Measurements from ENCODE around the gene TRERF1.

Gene TRERF1

DNA sequence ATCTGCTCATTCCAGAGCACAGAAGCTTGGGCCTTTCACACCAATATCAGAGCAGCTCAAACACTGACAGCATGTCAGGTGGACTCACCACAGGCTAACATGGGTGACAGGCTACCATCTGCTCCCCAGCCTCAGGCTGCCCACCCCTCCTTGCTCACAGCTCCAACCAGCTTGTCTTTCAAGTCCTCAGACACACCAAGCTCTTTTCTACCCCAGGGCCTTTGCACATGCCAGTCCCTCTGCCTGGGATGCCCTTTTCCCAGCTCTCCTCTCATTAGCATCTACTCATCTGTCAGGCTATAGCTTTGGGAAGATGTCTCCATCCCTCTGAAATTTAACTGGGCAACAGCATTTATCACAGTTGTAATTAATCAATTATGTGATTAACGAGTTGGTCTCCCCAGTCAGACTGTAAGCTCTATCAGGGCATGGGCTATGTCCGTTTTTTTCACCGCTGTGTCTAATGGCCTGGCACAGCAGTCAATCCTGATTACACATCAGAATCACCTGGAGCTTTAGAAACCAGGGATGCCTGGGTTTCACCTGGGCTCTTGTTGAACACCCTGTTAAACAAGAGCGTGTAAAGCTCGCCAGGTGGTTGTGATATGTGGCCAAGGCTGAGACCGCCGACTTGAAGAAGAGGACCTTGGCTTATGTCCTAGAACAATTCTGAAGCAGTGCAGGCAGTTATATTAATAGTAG, 145.1 kb downstream of the TRERF1 start:
- H3K36me3 Mint-ChIP-seq (ENCODE audit: low read depth), result peaks cover 9% of the 10 kb centered on the region
- H3K27me3 Mint-ChIP-seq (ENCODE audit: low read depth), result no peaks in the 10 kb centered on the region
- H3K9me3 Mint-ChIP-seq, result no peaks in the 10 kb centered on the region
- no peak overlapping the region for H3K27ac Mint-ChIP-seq
- no peak overlapping the region for H3K4me3 Mint-ChIP-seq
- peaks cover 17% of the 10 kb centered on the region for H3K4me1 Mint-ChIP-seq (ENCODE audit: low read depth)

DNA sequence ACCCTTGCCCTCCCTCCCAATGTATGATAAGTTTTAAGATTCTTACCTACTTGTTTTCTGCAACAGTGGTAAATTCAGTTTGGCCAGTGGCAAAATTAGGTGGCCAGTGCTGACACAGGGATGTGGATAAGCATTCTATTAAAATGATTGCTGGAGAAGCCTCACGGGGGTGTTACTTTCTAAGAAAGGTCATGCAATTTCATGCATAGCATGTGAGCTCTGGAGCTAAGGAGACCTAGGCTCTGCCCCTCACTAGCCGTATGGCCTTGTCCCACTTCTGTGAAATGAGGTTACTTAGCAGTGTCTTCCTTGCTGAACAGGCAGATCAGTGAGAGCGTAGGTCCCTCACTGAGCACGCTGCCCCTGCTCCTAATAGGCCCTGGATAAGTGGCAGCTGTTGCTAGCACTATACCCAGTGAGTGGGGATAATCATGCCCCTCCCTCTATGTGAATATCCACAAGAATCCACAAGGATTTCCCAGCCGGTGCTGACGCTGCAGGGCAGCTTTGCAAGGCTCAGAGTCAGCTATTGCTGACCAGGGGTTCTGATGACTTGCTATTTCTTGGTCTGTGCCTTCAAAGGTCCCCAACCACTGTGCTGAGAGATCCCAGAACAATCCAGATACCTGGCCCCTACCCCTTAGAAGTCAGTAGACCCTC, 147.5 kb downstream of the TRERF1 start:
- H3K27ac Mint-ChIP-seq, result no peak overlapping the region
- H3K9me3 Mint-ChIP-seq, result no peaks in the 10 kb centered on the region
- peaks cover 10% of the 10 kb centered on the region for H3K4me1 Mint-ChIP-seq (ENCODE audit: low read depth)
- H3K36me3 Mint-ChIP-seq (ENCODE audit: low read depth), result peaks cover 12% of the 10 kb centered on the region
- H3K27me3 Mint-ChIP-seq (ENCODE audit: low read depth), result no peaks in the 10 kb centered on the region
- H3K4me3 Mint-ChIP-seq, result no peak overlapping the region

DNA sequence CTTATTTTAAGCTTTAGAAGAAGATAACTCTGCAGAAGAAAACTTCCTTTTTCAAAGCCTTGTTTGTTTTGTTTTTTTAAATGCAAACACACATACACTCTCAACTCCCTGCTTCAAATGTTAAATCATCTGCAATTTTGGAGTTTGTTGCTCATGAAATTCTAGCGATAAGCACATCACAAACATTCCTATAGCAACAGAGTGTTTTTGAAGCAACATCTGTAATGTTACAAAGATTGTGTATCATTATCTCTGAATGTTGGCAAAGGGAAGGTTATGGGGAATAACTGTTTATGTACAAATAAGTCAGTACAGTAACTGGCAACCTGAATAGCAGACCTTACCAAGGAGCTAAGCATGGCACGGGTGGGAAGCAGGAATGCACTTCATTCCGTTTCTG, 149.3 kb downstream of the TRERF1 start:
- H3K27ac Mint-ChIP-seq, result no peak overlapping the region
- no peaks in the 10 kb centered on the region for H3K27me3 Mint-ChIP-seq (ENCODE audit: low read depth)
- H3K36me3 Mint-ChIP-seq (ENCODE audit: low read depth), result peaks cover 17% of the 10 kb centered on the region
- H3K4me1 Mint-ChIP-seq (ENCODE audit: low read depth), result peaks cover 8% of the 10 kb centered on the region
- no peaks in the 10 kb centered on the region for H3K9me3 Mint-ChIP-seq
- no peak overlapping the region for H3K4me3 Mint-ChIP-seq

DNA sequence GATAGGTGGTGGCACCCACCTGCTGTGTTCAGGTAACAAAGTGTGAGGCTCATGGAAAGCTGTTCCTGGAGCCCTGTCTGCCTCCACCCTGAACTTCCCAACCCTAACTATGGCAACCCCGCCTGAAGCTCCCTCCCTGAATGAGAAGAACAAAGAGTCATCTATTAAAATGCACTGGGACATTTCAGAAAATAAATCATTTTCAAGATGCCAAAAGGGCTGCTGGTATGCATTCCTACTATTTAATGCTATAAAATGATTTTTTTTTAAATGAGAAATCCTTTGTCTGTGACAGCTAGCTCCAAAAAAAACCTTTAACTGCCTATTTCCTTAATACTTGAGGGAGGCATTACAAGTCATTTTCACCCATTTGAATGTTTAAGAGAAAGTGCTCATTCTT, 149.7 kb downstream of the TRERF1 start:
- H3K4me3 Mint-ChIP-seq, result no peak overlapping the region
- H3K9me3 Mint-ChIP-seq, result no peaks in the 10 kb centered on the region
- no peaks in the 10 kb centered on the region for H3K27me3 Mint-ChIP-seq (ENCODE audit: low read depth)
- peaks cover 10% of the 10 kb centered on the region for H3K4me1 Mint-ChIP-seq (ENCODE audit: low read depth)
- peaks cover 21% of the 10 kb centered on the region for H3K36me3 Mint-ChIP-seq (ENCODE audit: low read depth)
- no peak overlapping the region for H3K27ac Mint-ChIP-seq

DNA sequence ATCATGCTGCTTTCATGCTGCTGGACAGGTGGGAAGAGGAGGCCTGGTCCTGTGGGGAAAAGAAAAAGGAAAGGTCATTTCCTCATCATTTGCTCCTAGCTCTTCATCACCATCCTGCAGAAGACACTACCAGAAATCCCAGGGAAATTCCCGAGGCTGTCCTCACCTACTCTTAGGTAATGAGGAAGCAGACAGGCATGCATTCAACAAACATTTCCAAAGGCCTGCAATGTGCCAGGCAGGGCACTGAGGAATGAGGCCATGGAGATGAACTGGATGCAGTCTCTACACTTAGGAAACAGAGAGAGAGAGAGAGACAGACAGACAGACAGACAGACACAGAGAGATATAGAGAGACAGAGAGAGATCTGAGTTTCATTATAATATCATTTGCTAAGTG, 151.0 kb downstream of the TRERF1 start:
- Mint-ChIP-seq H3K36me3 (ENCODE audit: low read depth) (peaks cover 28% of the 10 kb centered on the region), H3K27me3 (ENCODE audit: low read depth) (no peaks in the 10 kb centered on the region), H3K9me3 (no peaks in the 10 kb centered on the region), H3K27ac (no peak overlapping the region), H3K4me1 (ENCODE audit: low read depth) (peaks cover 21% of the 10 kb centered on the region), H3K4me3 (no peak overlapping the region)

DNA sequence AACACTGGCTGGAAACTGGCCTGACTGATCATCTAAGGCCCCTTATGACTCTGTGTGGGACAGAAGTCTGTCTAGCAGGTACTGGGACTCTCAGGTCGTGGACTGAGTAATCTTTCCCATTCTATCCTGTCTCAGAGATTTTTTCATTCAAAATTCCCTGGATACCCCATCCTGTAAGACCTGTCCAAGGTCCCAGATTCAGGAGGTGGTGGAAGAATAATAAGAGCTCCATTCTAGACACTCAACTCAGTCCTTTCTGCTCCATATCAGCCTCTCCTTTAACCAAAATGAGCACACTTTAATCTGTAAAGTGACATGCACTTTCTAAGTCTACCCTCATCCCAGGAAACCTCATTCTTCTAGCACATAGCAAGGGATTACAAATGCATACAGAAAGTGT, 151.5 kb downstream of the TRERF1 start:
- Mint-ChIP-seq H3K9me3 (no peaks in the 10 kb centered on the region), H3K27ac (no peak overlapping the region), H3K27me3 (ENCODE audit: low read depth) (no peaks in the 10 kb centered on the region), H3K4me3 (no peak overlapping the region), H3K4me1 (ENCODE audit: low read depth) (peaks cover 21% of the 10 kb centered on the region), H3K36me3 (ENCODE audit: low read depth) (peaks cover 28% of the 10 kb centered on the region)

DNA sequence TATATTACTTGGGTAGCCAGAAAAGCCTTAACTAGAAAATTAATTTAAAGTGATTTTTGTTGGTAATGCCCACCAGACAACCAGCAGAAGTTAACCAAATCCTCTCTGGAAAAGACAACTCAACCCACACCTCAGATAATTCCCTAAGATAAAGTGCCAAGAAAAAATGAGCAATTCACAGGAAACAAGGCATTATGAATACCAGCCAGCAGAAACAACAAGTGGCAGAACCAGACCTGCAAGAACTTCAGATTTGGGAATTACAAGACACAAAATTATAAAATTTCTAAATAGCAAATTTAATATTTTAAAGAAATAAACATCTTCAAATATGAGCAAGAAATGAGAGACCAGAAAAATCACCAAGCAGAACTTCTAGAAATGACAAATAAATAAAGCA, 154.1 kb downstream of the TRERF1 start:
- Mint-ChIP-seq H3K4me3 (no peak overlapping the region), H3K9me3 (no peaks in the 10 kb centered on the region), H3K4me1 (ENCODE audit: low read depth) (peaks cover 37% of the 10 kb centered on the region), H3K27ac (no peak overlapping the region), H3K27me3 (ENCODE audit: low read depth) (no peaks in the 10 kb centered on the region), H3K36me3 (ENCODE audit: low read depth) (peaks cover 35% of the 10 kb centered on the region)

DNA sequence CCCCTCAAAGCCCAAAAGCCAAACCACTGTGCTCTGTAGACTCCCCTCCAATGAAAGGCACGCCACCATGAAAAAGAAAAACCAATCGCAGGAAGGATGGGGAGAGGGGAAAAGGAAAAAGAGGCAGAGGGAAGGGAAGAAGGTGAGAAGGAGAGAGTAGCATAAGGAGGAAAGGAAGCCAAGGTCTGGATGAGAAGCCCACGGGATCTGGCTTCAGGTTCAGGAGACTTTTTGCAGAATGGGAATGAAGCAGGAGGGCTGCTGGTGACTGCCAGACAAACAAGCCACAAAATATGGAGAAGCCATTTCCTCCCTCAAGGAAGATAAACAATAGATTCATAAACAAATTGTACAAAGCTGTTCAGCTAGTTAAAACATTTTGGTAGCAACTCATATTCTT, 155.1 kb downstream of the TRERF1 start:
- Mint-ChIP-seq H3K9me3 (no peaks in the 10 kb centered on the region), H3K4me1 (ENCODE audit: low read depth) (peaks cover 41% of the 10 kb centered on the region), H3K27ac (no peak overlapping the region), H3K4me3 (no peak overlapping the region), H3K36me3 (ENCODE audit: low read depth) (peaks cover 35% of the 10 kb centered on the region), H3K27me3 (ENCODE audit: low read depth) (no peaks in the 10 kb centered on the region)

DNA sequence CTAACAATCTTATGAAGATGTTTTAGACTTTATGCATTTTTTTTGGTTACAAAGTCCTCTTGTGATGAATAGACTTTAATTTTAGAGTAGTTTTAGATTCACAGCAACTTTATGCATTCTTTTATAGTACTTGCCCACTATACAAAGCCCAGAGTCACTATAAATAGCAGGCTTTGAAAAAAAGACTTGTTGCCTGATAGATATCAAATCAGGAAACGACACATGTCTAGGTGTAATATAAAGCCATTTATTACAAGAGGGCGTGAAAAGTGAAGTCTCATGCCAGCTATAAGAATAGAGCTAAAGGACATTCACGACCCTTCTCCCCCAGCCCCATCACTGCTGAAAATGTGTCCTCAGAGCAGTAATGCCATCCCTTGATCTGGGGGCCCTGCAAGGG, 156.0 kb downstream of the TRERF1 start:
- Mint-ChIP-seq H3K36me3 (ENCODE audit: low read depth) (peaks cover 35% of the 10 kb centered on the region), H3K4me3 (no peak overlapping the region), H3K27me3 (ENCODE audit: low read depth) (no peaks in the 10 kb centered on the region), H3K4me1 (ENCODE audit: low read depth) (peaks cover 41% of the 10 kb centered on the region), H3K27ac (no peak overlapping the region), H3K9me3 (no peaks in the 10 kb centered on the region)

DNA sequence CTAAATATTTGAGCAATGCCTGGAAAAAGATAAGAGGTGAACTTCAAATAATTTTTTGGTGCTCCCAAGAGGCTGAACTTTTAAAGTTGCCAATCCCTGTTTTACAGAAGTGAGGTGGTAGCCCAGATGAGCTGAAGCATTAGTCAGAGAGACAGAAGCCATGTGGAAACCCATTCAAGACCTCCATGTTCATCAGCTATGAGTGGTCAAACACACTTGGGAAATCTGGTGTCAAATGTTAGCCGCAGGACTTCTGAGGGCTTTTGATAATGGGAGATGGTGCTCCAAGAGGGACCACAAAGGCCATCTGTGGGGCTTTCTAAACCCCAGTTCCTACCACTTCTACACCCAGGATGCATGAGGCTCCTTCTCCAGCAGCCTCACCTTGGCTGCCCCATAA, 156.5 kb downstream of the TRERF1 start:
- no peak overlapping the region for H3K4me3 Mint-ChIP-seq
- H3K36me3 Mint-ChIP-seq (ENCODE audit: low read depth), result peaks cover 37% of the 10 kb centered on the region
- no peaks in the 10 kb centered on the region for H3K27me3 Mint-ChIP-seq (ENCODE audit: low read depth)
- H3K9me3 Mint-ChIP-seq, result no peaks in the 10 kb centered on the region
- peaks cover 43% of the 10 kb centered on the region for H3K4me1 Mint-ChIP-seq (ENCODE audit: low read depth)
- H3K27ac Mint-ChIP-seq, result peak overlapping the region; percentile 26

DNA sequence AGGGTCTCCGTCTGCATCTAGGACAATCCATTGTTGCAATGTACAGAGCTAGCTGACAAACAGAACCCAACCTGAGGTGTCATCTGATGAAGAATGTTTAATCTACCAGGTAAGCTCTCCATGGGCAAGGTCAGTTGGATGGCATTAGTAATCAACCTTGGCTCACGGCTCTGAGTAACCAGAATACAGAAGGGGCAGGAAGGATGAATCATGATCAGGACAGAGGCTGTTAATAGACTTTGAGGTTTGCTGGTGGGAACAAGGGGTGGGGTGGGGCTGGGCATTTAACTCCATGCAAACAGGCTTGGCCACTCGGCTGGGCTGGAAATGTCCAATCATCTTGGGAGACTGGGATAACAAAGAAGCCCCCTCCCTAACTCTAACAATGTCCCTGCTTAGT, 157.0 kb downstream of the TRERF1 start:
- Mint-ChIP-seq H3K4me3 (no peak overlapping the region), H3K9me3 (no peaks in the 10 kb centered on the region), H3K4me1 (ENCODE audit: low read depth) (peaks cover 42% of the 10 kb centered on the region), H3K27me3 (ENCODE audit: low read depth) (no peaks in the 10 kb centered on the region), H3K36me3 (ENCODE audit: low read depth) (peaks cover 35% of the 10 kb centered on the region), H3K27ac (peak overlapping the region; percentile 43)

DNA sequence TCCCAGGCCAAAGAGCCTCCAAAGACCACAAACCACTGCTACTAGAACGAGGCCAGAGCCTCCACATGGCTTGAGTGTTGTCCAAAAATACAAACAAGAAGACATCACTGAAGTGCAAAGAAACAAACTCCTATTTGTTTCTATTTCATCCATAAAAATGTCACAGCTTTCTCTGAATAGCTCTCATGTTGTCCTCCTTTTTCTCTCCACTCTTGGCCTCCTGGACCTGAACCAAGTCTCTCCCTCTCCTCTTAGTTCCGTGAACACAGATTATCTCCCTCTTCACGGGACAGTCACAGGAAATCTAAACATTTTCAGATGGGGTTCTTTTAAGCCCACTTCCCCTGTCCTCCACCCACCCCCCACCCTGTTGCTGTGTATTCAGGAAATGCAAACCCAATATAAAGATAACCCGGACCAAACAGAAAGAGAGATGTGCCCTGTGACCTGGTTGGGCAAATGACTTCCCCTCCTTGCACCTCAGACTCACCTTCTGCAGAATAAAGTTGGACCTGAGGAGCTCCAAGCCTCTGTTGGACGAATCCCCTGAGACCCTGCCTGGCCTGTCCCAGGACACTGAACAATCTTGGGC, 158.2 kb downstream of the TRERF1 start:
- Mint-ChIP-seq H3K4me1 (ENCODE audit: low read depth) (peaks cover 44% of the 10 kb centered on the region), H3K9me3 (no peaks in the 10 kb centered on the region), H3K36me3 (ENCODE audit: low read depth) (peaks cover 31% of the 10 kb centered on the region), H3K27me3 (ENCODE audit: low read depth) (no peaks in the 10 kb centered on the region), H3K27ac (peak overlapping the region; percentile 84), H3K4me3 (peak overlapping the region; percentile 18)

DNA sequence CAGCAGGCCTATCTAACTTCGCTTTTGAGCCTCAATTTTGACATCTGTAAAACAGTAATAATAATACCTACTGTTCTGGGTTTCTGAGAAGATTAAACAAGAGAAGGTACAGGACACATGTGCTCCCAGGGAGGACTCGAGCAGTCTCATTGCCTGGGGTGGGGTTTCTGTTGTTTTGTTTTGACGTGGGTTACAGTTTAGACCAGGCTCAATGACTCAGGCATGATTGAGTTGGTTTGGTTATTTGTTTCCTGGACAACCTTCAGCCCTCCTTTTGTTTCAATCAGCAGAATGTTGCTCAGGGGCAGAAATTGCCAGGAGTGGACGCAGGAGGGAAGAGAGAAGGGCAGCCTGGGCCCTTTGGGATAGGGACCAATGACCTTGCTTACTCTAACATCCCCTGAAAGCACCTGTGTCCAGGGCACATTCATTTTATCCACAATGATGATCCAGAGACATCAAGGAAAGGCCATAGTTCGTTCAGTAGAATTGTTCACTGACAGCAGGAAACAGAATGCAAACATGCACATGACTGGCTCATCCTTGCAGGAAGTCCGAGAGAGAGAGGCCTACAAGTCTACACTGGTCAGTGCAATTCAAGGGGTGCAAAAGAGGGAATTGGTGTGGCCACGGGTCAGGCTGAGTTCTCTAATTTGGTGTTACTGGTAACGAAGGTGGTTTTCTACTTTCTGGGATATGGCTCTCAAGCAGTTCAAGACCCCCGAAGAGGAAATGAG, 159.6 kb downstream of the TRERF1 start:
- peaks cover 32% of the 10 kb centered on the region for H3K36me3 Mint-ChIP-seq (ENCODE audit: low read depth)
- no peak overlapping the region for H3K4me3 Mint-ChIP-seq
- peaks cover 7% of the 10 kb centered on the region for H3K9me3 Mint-ChIP-seq
- peaks cover 48% of the 10 kb centered on the region for H3K4me1 Mint-ChIP-seq (ENCODE audit: low read depth)
- no peaks in the 10 kb centered on the region for H3K27me3 Mint-ChIP-seq (ENCODE audit: low read depth)
- H3K27ac Mint-ChIP-seq, result peak overlapping the region; percentile 76

DNA sequence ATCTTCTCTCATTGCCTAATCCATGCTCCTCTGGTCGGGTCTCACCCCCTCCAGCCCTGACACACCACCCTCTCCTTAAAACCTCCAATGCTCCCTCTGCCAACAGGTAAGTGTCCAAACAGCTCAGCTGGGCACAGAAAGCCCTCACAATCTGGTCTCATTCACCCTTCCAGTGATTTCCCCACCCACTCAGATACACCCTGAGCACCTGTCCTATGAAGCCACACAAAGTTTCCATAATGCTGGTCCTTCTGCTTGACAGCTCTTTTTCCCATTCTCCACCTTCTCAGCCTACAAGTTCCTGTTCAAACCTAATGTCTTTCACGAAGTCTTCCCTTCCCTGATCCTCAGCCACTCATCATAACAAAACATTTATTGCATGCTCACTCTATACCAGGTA, 164.0 kb downstream of the TRERF1 start:
- Mint-ChIP-seq H3K4me1 (ENCODE audit: low read depth) (peaks cover 16% of the 10 kb centered on the region), H3K27me3 (ENCODE audit: low read depth) (no peaks in the 10 kb centered on the region), H3K27ac (no peak overlapping the region), H3K36me3 (ENCODE audit: low read depth) (peaks cover 19% of the 10 kb centered on the region), H3K4me3 (no peak overlapping the region), H3K9me3 (peaks cover 7% of the 10 kb centered on the region)

DNA sequence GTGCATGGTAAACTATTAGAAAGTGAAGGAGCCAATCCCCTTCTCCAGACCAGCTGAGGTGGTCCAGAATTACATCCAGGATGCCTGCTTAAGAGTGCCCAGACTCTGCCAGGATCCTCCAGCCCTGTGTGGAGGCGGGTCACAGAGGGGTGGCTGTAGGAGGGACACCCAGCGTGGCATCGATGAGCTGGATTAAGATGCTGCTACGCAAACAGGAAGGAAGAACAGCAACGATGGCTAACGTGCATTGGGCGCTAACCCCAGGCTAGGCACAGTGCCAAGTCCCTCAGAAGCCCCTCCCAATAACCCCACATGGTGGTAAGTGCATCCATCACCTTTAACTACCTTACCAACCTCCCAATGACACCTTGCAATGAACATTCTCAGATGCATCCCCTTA, 170.2 kb downstream of the TRERF1 start:
- peaks cover 12% of the 10 kb centered on the region for H3K36me3 Mint-ChIP-seq (ENCODE audit: low read depth)
- H3K4me1 Mint-ChIP-seq (ENCODE audit: low read depth), result peaks cover 33% of the 10 kb centered on the region
- H3K9me3 Mint-ChIP-seq, result no peaks in the 10 kb centered on the region
- H3K27me3 Mint-ChIP-seq (ENCODE audit: low read depth), result no peaks in the 10 kb centered on the region
- peak overlapping the region; percentile 6 for H3K27ac Mint-ChIP-seq
- H3K4me3 Mint-ChIP-seq, result peak overlapping the region; percentile 7
